H9 (cell line): ENCODE data around the gene TGM2. TPM values are rescaled to one million over a fixed set of nuclear protein-coding genes. Genes with fewer than 3 reads are reported as not detected.

ENCODE experiments used
- DNase-seq: peaks from one replicate; pipeline ENCODE4 v3.0.0-alpha.2; 2017
- H2AFZ ChIP-seq: one replicate; pipeline ENCODE4 v1.6.1; 2013; ENCODE audit warnings: mild to moderate bottlenecking, low read length, control low read depth, moderate library complexity
- H2AK5ac ChIP-seq: 2 replicates; pipeline ENCODE4 v1.6.1; 2013; ENCODE audit warnings: low read length, control low read depth, mixed read lengths; ENCODE audit not compliant: insufficient read length
- H2BK120ac ChIP-seq: one replicate; pipeline ENCODE4 v1.6.1; 2013; ENCODE audit warnings: low read depth, mild to moderate bottlenecking, low read length, control low read depth, inconsistent platforms; ENCODE audit not compliant: poor library complexity, severe bottlenecking
- H2BK12ac ChIP-seq: 2 replicates; pipeline ENCODE4 v1.6.1; 2013; ENCODE audit warnings: low read length, control low read depth, mixed read lengths, low read depth; ENCODE audit not compliant: insufficient read length
- H2BK15ac ChIP-seq: 2 replicates; pipeline ENCODE4 v1.6.1; 2013; ENCODE audit warnings: low read depth, low read length, control low read depth
- H2BK20ac ChIP-seq: one replicate; pipeline ENCODE4 v1.6.1; 2013; ENCODE audit warnings: low read depth, mild to moderate bottlenecking, low read length, control low read depth, inconsistent platforms; ENCODE audit not compliant: poor library complexity, severe bottlenecking
- H2BK5ac ChIP-seq: 2 replicates; pipeline ENCODE4 v1.6.1; 2013; ENCODE audit warnings: low read length, control low read depth, mixed read lengths; ENCODE audit not compliant: insufficient read length
- H3K14ac ChIP-seq: 2 replicates; pipeline ENCODE4 v1.6.1; 2013; ENCODE audit warnings: low read length, control low read depth; ENCODE audit not compliant: insufficient read depth
- H3K18ac ChIP-seq: 2 replicates; pipeline ENCODE4 v1.6.1; 2013; ENCODE audit warnings: low read depth, mild to moderate bottlenecking, mixed read lengths, low read length, control low read depth; ENCODE audit not compliant: insufficient read length
- H3K23ac ChIP-seq: 2 replicates; pipeline ENCODE4 v1.6.1; 2013; ENCODE audit warnings: low read length, control low read depth, mixed read lengths, low read depth; ENCODE audit not compliant: insufficient read length
- H3K23me2 ChIP-seq: 2 replicates; pipeline ENCODE4 v1.6.1; 2013; ENCODE audit warnings: low read depth, mild to moderate bottlenecking, mixed read lengths, low read length, control low read depth; ENCODE audit not compliant: insufficient read length, poor library complexity, severe bottlenecking
- H3K27ac ChIP-seq: 2 replicates; pipeline ENCODE4 v1.5.1; 2013; ENCODE audit warnings: low read length, control low read depth, mixed read lengths, low read depth; ENCODE audit not compliant: insufficient read length
- H3K27me3 ChIP-seq: 2 replicates; pipeline ENCODE4 v1.6.1; 2013; ENCODE audit warnings: low read length, control low read depth, inconsistent platforms; ENCODE audit not compliant: insufficient read depth
- H3K4ac ChIP-seq: 2 replicates; pipeline ENCODE4 v1.6.1; 2013; ENCODE audit warnings: low read depth, mild to moderate bottlenecking, control low read depth, inconsistent platforms, low read length, moderate library complexity
- H3K4me1 ChIP-seq: 2 replicates; pipeline ENCODE4 v1.6.1; 2013; ENCODE audit warnings: low read length, control low read depth, inconsistent platforms; ENCODE audit not compliant: insufficient read depth
- H3K4me2 ChIP-seq: 2 replicates; pipeline ENCODE4 v1.6.1; 2013; ENCODE audit warnings: low read length, control low read depth, mixed read lengths; ENCODE audit not compliant: insufficient read length, insufficient read depth
- H3K56ac ChIP-seq: 2 replicates; pipeline ENCODE4 v1.6.1; 2013; ENCODE audit warnings: low read depth, mild to moderate bottlenecking, mixed read lengths, low read length, control low read depth; ENCODE audit not compliant: insufficient read length
- H3K79me1 ChIP-seq: 2 replicates; pipeline ENCODE4 v1.6.1; 2013; ENCODE audit warnings: low read depth, mild to moderate bottlenecking, moderate library complexity, low read length, control low read depth, inconsistent platforms; ENCODE audit not compliant: insufficient read depth, poor library complexity, severe bottlenecking
- H3K79me2 ChIP-seq: 2 replicates; pipeline ENCODE4 v1.6.1; 2013; ENCODE audit warnings: low read length, control low read depth, inconsistent platforms; ENCODE audit not compliant: insufficient read depth
- H3K9ac ChIP-seq: 2 replicates; pipeline ENCODE4 v1.6.1; 2013; ENCODE audit warnings: low read length, control low read depth, mixed read lengths; ENCODE audit not compliant: insufficient read length; ENCODE audit errors: extremely low read depth
- H3K9me3 ChIP-seq: one replicate; pipeline ENCODE4 v1.6.1; 2013; ENCODE audit warnings: low read depth, low read length, inconsistent platforms; ENCODE audit not compliant: control insufficient read depth
- H3T11ph ChIP-seq: one replicate; pipeline ENCODE4 v1.6.1; 2013; ENCODE audit warnings: mild to moderate bottlenecking, low read length, control low read depth, inconsistent platforms
- H4K20me1 ChIP-seq: one replicate; pipeline ENCODE4 v1.6.1; 2013; ENCODE audit not compliant: control insufficient read depth, insufficient read length, insufficient read depth
- H4K5ac ChIP-seq: 2 replicates; pipeline ENCODE4 v1.6.1; 2013; ENCODE audit warnings: low read depth, mild to moderate bottlenecking, mixed read lengths, low read length, control low read depth; ENCODE audit not compliant: insufficient read length
- H4K8ac ChIP-seq: replicated peaks from 2 replicates; pipeline ENCODE4 v1.6.1; 2013; ENCODE audit warnings: low read length, control low read depth, mixed read lengths, low read depth; ENCODE audit not compliant: insufficient read length
- H4K91ac ChIP-seq: 2 replicates; pipeline ENCODE4 v1.6.1; 2013; ENCODE audit warnings: low read depth, mild to moderate bottlenecking, moderate library complexity, mixed read lengths, low read length, control low read depth; ENCODE audit not compliant: insufficient read length
- H3K27ac Mint-ChIP-seq, 3 experiments: 2 replicates in 2 of 3; 3 replicates in 1 of 3; pipeline ENCODE4 v1.8.0; 2020 to 2021; ENCODE audit warnings: mixed read lengths in 3 of 3, mild to moderate bottlenecking in 1 of 3, moderate library complexity in 1 of 3
- H3K27me3 Mint-ChIP-seq: 2 replicates; pipeline ENCODE4 v1.8.0; 2021; ENCODE audit warnings: low read depth, mild to moderate bottlenecking, moderate library complexity, mixed read lengths
- H3K36me3 Mint-ChIP-seq, 3 experiments: 2 replicates in 2 of 3; 3 replicates in 1 of 3; pipeline ENCODE4 v1.8.0; 2020 to 2021; ENCODE audit warnings: low read depth in 3 of 3, mixed read lengths in 3 of 3; ENCODE audit not compliant: insufficient read depth in 1 of 3
- H3K4me1 Mint-ChIP-seq, 2 experiments: 2 replicates each; pipeline ENCODE4 v1.8.0; 2020; ENCODE audit warnings: mixed read lengths in 2 of 2
- H3K4me3 Mint-ChIP-seq, 2 experiments: 2 replicates in 1 of 2; 3 replicates in 1 of 2; pipeline ENCODE4 v1.8.0; 2020 to 2021; ENCODE audit warnings: mild to moderate bottlenecking in 2 of 2, mixed read lengths in 2 of 2, moderate library complexity in 1 of 2
- H3K9me3 Mint-ChIP-seq, 2 experiments: 2 replicates in 1 of 2; 3 replicates in 1 of 2; pipeline ENCODE4 v1.8.0; 2020; ENCODE audit warnings: mild to moderate bottlenecking in 2 of 2, mixed read lengths in 2 of 2, moderate library complexity in 1 of 2
- CTCF ChIP-seq: fragments of 200-600 bp; sonication (generic); conservative IDR thresholded peaks from 3 replicates; pipeline ENCODE4 v1.8.0; 2021; ENCODE audit warnings: antibody characterized with exemption, mild to moderate bottlenecking
- whole genome bisulfite sequencing: extraction: QIAGEN DNeasy Blood & Tissue Kit; methylation state at CpG from one replicate; pipeline ENCODE4 v1.1.7; 2013; ENCODE audit warnings: missing lambda C conversion rate, low lambda C conversion rate, mixed read lengths; ENCODE audit not compliant: insufficient read length; ENCODE audit errors: extremely low coverage; 5-methylcytosine and 5-hydroxymethylcytosine counted together
- total RNA-seq: library from RNA; stranded (reverse); gene quantifications from 2 replicates; pipeline ENCODE4 v1.2.1, GENCODE V29; 2021

TGM2 gene
- total RNA-seq, 1 experiment from 2014 or later: 1.1 TPM

GRCh38 chr20:38146156-38146555 lies 18.9 kb downstream of the TGM2 start:
- no peak overlapping the region for H4K8ac ChIP-seq
- no peaks in the 10 kb centered on the region for H4K20me1 ChIP-seq
- Mint-ChIP-seq H3K27me3 (peaks cover 1% of the 10 kb centered on the region), H3K9me3 (no peaks in the 10 kb centered on the region), H3K4me3 (no peak overlapping the region), H3K36me3 (no peaks in the 10 kb centered on the region; a peak in 1 of 7 replicates), H3K4me1 (peaks cover 8 to 26% of the 10 kb centered on the region in 2 experiments), H3K27ac (no peak overlapping the region)
- WGBS: no CpG with 5 or more reads among the region's 4 CpGs
- H3T11ph ChIP-seq: no peak overlapping the region
- no peaks in the 10 kb centered on the region for H3K27me3 ChIP-seq
- no peak overlapping the region for H2AFZ ChIP-seq
- H3K18ac ChIP-seq: no peak overlapping the region
- no peak overlapping the region for H3K27ac ChIP-seq
- no peak overlapping the region for H2BK20ac ChIP-seq
- H2BK12ac ChIP-seq: no peak overlapping the region
- H3K56ac ChIP-seq: no peak overlapping the region
- H4K91ac ChIP-seq: no peak overlapping the region
- H3K4me2 ChIP-seq: no peak overlapping the region
- H2BK120ac ChIP-seq: no peak overlapping the region
- DNase-seq: no peak
- H3K79me2 ChIP-seq: no peaks in the 10 kb centered on the region
- H3K9me3 ChIP-seq: no peaks in the 10 kb centered on the region
- H3K9ac ChIP-seq: no peak overlapping the region
- H3K79me1 ChIP-seq: no peaks in the 10 kb centered on the region
- no peak overlapping the region for H3K14ac ChIP-seq
- TF ChIP-seq CTCF: no peak
- no peak overlapping the region for H2AK5ac ChIP-seq
- H3K23ac ChIP-seq: no peak overlapping the region
- H3K23me2 ChIP-seq: no peaks in the 10 kb centered on the region
- H2BK5ac ChIP-seq: no peak overlapping the region
- no peaks in the 10 kb centered on the region for H3K4me1 ChIP-seq
- no peak overlapping the region for H2BK15ac ChIP-seq
- H4K5ac ChIP-seq: no peak overlapping the region
- H3K4ac ChIP-seq: no peak overlapping the region
